ENCODE results near the gene RABGAP1.

RABGAP1 gene

DNA sequence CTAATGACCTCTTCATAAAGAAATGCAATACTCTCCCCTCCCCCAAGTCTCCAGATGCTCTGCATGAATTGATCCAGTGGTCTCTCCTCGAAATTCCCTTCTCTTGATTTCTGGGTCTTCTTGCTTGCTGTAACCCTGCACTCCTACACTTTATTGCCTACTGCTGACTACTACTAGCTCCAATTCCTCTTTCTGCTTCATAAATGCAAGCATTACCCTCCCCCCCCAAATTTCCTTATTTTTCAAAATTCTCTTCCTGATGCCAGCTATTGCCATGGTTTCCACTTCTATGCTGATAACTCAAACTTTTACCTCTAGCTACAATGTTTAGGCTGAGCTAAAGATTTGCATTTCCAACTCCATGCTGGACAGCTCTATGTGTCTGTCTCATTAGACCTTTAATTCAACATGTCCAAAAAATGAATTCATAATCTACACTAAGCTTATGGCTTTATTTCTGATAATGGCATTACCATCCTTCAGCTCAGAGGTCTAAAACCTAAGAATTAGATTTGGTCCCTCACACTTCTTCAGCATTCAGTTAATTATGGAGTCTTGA is 10.9 kb upstream of the RABGAP1 start:
- Histone ChIP-seq H3K4me3 (ENCODE audit: low read depth, low read length) (no peak overlapping the region), H3K27me3 (ENCODE audit: insufficient read depth, low read depth, severe bottlenecking) (no peaks in the 10 kb centered on the region), H3K9me3 (ENCODE audit: severe bottlenecking) (no peaks in the 10 kb centered on the region), H3K36me3 (peaks cover 14% of the 10 kb centered on the region), H3K27ac (no peak overlapping the region)
- TF ChIP-seq, protein P1, sequence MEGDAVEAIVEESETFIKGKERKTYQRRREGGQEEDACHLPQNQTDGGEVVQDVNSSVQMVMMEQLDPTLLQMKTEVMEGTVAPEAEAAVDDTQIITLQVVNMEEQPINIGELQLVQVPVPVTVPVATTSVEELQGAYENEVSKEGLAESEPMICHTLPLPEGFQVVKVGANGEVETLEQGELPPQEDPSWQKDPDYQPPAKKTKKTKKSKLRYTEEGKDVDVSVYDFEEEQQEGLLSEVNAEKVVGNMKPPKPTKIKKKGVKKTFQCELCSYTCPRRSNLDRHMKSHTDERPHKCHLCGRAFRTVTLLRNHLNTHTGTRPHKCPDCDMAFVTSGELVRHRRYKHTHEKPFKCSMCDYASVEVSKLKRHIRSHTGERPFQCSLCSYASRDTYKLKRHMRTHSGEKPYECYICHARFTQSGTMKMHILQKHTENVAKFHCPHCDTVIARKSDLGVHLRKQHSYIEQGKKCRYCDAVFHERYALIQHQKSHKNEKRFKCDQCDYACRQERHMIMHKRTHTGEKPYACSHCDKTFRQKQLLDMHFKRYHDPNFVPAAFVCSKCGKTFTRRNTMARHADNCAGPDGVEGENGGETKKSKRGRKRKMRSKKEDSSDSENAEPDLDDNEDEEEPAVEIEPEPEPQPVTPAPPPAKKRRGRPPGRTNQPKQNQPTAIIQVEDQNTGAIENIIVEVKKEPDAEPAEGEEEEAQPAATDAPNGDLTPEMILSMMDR (IDR thresholded peaks at IDR 0.05; ENCODE audit: low read depth, low read length), result no peak
- DNase-seq, result no peak

DNA sequence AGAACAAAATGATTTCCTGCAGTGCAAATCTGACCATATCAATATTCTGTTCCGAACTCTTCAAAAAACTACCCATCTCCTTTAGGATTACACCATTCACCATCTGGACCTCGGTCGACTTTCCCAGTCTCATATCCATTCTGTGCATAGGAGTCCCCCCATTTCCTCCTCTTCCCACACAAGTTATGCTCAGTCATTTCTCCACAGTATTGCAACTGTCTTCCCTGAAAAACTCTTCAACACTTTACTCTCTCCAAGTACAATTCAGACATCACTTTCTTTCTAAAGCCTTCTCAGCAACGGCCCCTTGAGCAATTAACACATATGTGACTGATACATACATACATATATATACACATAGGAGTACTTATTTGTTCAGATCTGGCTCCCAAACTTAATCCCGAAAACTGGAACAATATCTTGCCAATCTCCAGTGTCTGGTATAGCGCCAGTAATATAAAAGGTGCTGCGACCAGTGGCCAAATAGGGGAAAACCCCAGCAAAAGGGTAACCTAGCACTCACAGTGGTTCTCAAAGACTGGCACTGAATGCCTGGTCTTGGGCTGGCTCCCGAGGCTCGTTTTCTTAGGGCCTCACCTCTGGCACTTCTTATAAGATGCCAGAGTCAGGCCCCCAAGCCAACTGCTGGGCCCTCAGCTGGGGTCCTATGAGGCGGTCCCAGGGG is 10.1 kb upstream of the RABGAP1 start:
- Histone ChIP-seq H3K4me3 (ENCODE audit: low read depth, low read length) (peak overlapping the region; percentile 89), H3K27ac (peak overlapping the region; percentile 93), H3K36me3 (peaks cover 15% of the 10 kb centered on the region), H3K9me3 (ENCODE audit: severe bottlenecking) (no peaks in the 10 kb centered on the region), H3K27me3 (ENCODE audit: insufficient read depth, low read depth, severe bottlenecking) (no peaks in the 10 kb centered on the region)
- DNase-seq, result no peak
- TF ChIP-seq, protein P1 (IDR thresholded peaks at IDR 0.05; ENCODE audit: low read depth, low read length), result no peak

DNA sequence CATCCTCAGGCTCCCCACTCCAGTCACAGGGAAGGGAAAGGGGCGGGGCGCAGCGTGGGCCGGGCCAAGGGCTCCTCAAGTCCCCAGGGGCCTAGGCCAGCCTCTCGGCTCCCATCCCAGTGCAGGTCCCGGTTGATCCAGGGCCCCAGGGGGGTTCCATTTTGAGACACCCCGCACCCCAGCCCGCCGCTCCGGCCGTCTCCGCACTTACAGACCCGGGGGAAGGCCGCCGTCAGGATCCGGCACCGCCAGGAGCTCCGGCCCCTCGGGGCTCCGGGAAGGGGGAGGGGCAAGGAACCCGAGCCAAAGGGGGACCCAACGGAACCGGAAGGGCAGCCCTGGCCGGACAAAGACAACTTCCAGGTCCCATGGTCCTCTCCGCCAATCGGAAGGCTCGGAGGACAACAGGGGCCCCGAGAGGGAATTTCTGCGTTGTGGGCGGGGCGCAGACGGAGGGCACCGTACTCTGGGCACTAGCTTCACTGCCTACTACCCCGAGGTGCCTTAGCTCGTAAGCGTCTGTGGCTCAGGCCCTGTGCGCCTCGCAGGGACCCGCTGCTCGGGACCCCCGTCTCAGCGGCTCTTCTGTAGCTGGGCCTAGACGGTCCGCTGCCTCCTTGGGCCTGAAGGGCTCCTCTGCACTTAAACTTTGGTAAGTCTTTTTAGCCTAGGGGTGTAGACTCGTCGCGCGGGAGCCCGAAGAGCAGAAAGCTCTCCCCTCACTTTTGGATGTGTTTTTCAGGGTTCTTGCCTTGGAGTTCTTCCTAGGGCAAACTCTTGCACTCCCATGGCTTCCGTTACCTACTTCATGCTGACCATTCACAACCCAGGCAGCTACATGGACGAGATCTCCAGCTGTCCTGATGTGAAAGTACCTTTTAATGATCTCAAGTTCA is 9.3 kb upstream of the RABGAP1 start, which contains the start of gene ZBTB26:
Gene ZBTB26 (minus strand): TSS at position 287 of the 896 bp plus-strand sequence. CDS start 11,578 bp downstream, outside the sequence.
- peak; percentile 98 for DNase-seq
- H3K9me3 ChIP-seq (ENCODE audit: severe bottlenecking), result no peaks in the 10 kb centered on the region
- TF ChIP-seq, protein P1 (IDR thresholded peaks at IDR 0.05; ENCODE audit: low read depth, low read length), result no peak
- H3K4me3 ChIP-seq (ENCODE audit: low read depth, low read length), result peak within 1 kb of the TSS; percentile 89
- no peaks in the 10 kb centered on the region for H3K27me3 ChIP-seq (ENCODE audit: insufficient read depth, low read depth, severe bottlenecking)
- H3K36me3 ChIP-seq, result peaks cover 20% of the 10 kb centered on the region
- peak within 1 kb of the TSS; percentile 93 for H3K27ac ChIP-seq

DNA sequence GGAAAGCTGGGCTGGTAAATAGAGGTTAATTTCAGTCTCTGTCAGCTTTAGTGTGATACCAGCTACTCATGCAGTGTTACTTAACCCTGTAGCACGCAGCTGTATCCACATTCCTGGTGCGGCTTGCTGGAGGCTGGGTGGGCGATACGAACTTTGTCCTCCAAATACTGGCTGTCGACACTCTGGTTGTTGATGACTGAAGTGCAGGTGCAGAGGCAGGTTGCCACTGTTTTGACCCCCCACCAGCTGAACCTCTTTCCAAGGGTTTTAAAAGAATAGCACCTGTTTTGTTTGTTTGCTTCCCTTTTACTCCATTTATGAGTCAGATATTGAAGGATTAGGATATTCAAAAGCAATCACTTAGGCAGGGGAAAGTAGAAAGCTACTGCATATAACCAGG is 4.4 kb upstream of the RABGAP1 start:
- Histone ChIP-seq H3K9me3 (ENCODE audit: severe bottlenecking) (no peaks in the 10 kb centered on the region), H3K36me3 (peaks cover 31% of the 10 kb centered on the region), H3K27me3 (ENCODE audit: insufficient read depth, low read depth, severe bottlenecking) (no peaks in the 10 kb centered on the region), H3K27ac (no peak overlapping the region), H3K4me3 (ENCODE audit: low read depth, low read length) (no peak overlapping the region)
- DNase-seq, result no peak
- TF ChIP-seq, protein P1 (IDR thresholded peaks at IDR 0.05; ENCODE audit: low read depth, low read length), result no peak

DNA sequence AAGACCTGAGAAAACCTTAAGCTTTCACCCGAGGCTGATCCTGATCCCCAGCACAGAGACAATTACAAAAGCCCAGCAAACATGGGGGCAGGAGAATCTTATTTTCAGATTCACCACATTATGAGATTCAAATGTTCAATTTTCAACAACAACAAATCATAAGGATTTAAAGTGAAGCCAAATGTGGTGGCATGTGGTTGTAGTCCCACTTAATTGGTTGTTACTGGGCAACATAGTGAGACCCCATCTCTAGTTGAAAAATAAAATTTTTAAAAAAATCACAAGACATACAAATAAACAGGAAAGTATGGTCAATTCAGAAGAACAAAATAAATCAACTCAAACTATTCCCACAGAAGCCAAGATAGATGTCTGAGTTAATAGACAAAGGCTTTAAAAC is 3.9 kb upstream of the RABGAP1 start:
- no peaks in the 10 kb centered on the region for H3K9me3 ChIP-seq (ENCODE audit: severe bottlenecking)
- peaks cover 31% of the 10 kb centered on the region for H3K36me3 ChIP-seq
- no peaks in the 10 kb centered on the region for H3K27me3 ChIP-seq (ENCODE audit: insufficient read depth, low read depth, severe bottlenecking)
- H3K27ac ChIP-seq, result no peak overlapping the region
- DNase-seq, result no peak
- TF ChIP-seq, protein P1 (IDR thresholded peaks at IDR 0.05; ENCODE audit: low read depth, low read length), result no peak
- H3K4me3 ChIP-seq (ENCODE audit: low read depth, low read length), result no peak overlapping the region

Data from WERI-Rb-1 (cell line).